ENCODE results near the gene EPS8L1.
"Not testable (repeated sequence)": the region's sequence is repeated elsewhere in the genome, so short reads cannot be mapped to it uniquely, and the experiment has no call there.

The EPS8L1 gene

GRCh38 chr19:55096061-55096701 lies 20.5 kb downstream of the EPS8L1 start:
- DNase-seq = no peak

DNA sequence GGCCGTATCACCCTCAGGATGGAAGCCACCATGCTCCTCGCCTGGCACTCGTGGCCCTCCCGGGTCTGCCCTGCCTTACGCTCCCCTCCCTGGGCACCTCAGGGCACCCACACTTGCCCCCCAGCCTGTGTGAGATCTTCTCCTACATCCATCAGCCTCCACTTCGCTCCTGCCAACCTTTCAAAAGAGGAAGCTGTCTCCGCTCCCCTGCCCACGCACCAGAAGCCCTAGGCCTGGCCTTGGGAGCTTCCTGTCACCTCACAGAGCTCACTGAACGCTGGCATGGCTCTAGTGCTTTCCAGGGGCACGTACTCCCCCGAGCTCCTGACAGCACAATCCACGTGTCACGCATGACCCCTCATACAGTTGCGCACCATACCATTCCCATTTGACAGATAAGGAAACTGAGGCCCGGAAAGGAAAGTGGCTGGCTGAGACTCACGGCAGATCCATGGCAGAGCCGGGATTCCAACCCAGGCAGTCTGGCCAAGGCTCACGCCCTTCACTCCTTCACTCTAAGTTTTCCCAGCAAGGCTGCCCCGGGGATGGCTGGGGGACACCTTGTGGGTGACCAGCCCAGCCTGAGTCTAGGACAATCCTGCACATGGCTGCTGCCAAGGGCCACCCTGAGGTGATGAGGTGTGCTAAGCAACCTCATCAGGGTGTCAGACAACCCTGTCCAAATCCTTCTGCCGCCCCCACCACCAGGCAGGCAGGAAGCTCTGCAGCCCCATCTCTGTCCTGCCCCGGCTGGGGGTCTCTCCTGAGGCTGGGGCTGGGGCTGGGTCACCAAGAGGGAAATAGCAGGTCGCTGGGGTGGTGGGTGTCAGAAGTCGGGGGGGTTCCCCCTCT lies 22.4 kb downstream of the EPS8L1 start:
- DNase-seq = no peak

GRCh38 chr19:55098716-55099556 lies 23.3 kb downstream of the EPS8L1 start:
- no peak for DNase-seq

- no peak for DNase-seq
Observed at GRCh38 chr19:55099557-55100506, 24.2 kb downstream of the EPS8L1 start.

GRCh38 chr19:55101261-55101660 lies 25.6 kb downstream of the EPS8L1 start:
- DNase-seq = no peak

DNA sequence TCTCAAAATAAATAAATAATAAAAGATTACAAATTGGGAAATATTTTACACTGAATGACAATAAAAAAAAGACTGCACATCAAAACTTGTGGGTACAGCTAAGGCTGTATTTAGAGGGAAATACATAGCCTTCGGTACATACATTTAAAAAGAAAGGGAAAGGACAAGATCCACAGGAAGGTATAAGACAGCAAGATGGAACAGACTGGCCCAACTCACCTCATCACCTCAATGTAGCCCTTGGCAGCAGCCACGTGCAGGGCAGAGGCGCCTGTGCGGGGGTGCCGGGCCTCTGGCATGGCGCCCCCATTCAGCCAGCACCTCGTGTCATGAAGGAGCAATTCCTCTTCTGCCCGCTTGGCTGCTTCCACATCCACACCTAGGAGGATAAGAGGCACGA lies 27.5 kb downstream of the EPS8L1 start:
- no peak for DNase-seq

- no peak for DNase-seq
Observed at GRCh38 chr19:55105237-55105636, 29.6 kb downstream of the EPS8L1 start.

DNA sequence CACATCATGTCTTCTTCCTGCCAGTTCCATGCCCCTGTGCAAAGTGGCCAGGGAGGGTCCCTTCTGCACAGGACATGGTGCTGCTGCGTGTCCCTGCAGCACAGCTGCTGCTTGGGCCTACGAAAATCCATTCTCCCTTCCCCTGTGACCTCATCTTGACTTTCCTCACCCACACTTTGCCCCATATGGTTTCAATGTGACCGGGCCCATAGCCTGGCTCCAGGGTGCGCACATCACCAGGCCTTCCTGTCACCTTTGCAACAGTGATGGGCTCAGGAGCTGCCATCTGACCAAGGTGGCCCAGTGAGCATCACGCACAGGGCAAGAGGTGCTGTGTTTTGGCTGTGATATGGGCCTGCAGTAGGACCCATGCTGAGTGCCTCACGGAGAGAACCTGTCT lies 30.9 kb downstream of the EPS8L1 start:
- DNase-seq = no peak

DNA sequence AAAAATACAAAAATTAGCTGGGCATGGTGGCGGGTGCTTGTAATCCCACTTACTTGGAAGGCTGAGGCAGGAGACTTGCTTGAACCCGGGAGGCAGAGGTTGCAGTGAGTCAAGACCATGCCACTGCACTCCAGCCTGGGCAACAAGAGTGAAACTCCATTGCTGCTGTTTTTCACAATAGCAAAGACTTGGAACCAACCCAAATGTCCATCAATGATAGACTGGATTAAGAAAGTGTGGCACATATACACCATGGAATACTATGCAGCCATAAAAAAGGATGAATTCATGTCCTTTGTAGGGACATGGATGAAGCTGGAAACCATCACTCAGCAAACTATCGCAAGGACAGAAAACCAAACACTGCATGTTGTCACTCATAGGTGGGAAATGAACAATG lies 31.6 kb downstream of the EPS8L1 start:
- DNase-seq = not testable (repeated sequence)

- DNase-seq = no peak
Observed at GRCh38 chr19:55109527-55110291, 34.0 kb downstream of the EPS8L1 start.

DNA sequence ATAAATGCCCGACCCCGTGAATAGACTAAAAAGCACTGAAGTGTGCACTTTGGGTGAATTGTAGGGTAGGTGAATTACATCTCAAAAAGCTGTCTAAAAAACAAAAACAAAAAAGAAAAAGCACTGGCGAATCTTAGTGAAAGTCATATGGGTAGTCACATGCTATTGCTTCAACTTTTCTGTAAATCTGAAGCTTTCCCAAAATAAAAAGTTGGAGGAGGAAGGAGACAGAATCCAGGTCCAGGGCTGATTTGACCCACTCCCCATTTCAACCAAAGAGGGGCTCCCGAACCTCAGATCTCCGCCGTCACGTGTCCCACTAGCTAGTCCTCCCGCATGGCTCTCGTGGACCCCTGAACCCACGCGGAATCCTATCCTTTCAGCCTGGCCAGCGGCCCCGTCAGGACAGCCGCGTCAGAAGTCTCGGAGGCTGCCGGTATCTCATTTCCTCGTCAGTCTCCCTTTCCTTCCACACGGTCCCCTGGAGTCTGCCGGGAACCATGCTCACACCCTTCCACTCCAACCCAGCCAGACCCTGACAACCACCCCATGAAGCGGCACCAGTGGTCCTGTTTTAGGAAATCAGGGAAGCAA lies 35.7 kb downstream of the EPS8L1 start:
- DNase-seq = no peak

DNA sequence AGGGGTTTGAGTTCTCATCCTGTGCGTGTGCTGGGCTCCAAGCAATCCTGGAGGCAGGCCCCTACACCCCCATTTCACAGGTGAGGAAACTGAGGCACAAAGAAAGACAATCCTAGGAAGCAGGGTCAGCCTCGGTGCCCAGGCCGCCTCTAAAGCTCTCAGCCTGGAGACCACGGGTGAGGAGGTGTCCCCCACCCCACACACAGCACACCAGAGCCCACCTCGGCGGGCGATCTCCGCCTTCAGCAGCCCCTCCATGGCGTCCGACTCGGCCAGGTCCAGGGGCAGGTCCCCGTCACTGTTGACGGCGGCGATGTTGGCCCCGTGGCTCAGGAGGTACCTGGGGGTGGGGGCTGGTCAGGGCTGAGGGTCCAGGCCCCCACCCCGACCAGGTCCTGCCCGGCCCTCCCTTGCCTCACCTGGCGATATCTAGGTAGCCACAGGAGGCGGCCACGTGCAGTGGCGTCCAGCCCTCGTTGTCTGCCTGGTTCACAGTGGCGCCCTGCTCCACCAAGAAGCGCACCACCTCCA lies 36.6 kb downstream of the EPS8L1 start:
- no peak for DNase-seq

DNA sequence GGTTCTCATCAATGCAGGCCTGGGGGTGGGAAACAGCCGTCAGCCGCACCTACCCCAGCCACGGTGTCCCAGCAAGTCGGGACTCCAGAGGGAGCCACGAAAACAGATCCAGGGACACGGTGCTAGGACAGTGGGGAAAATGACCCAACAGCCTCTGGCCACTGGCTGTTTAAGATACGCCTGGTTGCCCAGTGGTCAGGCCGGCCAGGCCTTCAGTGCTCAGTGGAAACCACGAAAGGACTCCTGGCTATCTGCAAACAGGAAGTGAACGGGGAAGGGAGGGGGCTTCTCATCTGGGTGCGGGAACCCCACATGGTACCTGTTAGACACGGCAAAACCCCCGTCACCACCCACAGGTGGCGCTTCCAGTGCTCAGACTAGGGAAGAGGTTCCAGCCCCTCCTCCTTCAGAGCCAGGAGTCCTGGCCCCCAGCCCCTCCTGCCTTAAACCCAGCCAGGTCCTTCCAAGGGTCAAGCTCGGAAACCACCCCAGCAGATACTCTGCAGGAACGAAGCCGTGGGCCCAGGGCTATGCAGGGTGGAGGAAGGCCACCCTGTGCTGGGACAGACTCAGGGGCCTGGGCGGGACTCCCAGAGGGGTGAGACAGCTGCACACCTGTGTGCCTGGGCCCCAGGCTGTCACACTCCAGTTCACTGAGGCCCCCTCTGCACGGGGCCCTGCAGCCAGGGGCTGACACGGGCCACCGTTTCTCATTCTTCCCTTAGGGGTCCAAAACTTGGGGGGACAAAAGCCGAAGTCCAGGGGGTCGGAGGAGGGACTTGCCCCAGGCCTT lies 37.3 kb downstream of the EPS8L1 start:
- DNase-seq = no peak

DNA sequence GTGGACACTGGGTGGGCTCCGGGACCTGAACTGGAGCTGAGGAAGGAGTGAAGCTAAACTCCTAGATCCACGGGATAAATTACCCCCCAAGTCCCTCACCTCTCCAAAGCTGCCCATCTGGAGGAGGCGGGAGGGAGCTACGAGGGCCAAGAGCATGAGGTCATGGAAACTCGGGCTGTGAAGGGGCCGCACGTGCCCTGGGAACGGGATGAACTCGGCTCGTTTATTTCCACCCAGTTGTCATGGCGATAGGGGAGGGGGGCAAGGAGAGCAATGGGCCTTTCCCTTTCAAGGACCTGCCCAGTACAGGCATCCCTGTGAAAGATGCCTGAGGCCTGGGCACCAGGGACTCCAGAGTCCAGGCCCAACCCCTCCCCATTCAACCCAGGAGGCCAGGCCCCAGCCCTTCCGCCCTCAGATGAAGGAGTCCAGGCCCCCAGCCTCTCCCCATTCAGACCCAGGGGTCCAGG lies 37.9 kb downstream of the EPS8L1 start:
- DNase-seq = no peak

DNA sequence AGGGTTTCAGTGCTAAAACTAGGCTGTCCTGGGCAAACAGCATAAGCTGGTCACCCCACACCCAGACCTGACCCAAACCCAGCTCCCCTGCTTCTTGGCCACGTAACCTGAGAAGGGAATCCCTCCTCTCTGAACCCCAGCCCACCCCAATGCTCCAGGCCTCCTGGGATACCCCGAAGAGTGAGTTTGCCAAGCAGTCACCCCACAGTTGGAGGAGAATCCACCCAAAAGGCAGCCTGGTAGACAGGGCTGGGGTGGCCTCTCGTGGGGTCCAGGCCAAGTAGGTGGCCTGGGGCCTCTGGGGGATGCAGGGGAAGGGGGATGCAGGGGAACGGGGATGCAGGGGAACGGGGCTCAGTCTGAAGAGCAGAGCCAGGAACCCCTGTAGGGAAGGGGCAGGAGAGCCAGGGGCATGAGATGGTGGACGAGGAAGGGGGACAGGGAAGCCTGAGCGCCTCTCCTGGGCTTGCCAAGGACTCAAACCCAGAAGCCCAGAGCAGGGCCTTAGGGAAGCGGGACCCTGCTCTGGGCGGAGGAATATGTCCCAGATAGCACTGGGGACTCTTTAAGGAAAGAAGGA lies 39.0 kb downstream of the EPS8L1 start:
- no peak for DNase-seq

DNA sequence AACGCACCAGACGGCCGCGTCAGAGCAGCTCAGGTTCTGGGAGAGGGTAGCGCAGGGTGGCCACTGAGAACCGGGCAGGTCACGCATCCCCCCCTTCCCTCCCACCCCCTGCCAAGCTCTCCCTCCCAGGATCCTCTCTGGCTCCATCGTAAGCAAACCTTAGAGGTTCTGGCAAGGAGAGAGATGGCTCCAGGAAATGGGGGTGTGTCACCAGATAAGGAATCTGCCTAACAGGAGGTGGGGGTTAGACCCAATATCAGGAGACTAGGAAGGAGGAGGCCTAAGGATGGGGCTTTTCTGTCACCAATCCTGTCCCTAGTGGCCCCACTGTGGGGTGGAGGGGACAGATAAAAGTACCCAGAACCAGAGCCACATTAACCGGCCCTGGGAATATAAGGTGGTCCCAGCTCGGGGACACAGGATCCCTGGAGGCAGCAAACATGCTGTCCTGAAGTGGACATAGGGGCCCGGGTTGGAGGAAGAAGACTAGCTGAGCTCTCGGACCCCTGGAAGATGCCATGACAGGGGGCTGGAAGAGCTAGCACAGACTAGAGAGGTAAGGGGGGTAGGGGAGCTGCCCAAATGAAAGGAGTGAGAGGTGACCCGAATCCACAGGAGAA lies 39.9 kb downstream of the EPS8L1 start:
- no peak for DNase-seq

DNA sequence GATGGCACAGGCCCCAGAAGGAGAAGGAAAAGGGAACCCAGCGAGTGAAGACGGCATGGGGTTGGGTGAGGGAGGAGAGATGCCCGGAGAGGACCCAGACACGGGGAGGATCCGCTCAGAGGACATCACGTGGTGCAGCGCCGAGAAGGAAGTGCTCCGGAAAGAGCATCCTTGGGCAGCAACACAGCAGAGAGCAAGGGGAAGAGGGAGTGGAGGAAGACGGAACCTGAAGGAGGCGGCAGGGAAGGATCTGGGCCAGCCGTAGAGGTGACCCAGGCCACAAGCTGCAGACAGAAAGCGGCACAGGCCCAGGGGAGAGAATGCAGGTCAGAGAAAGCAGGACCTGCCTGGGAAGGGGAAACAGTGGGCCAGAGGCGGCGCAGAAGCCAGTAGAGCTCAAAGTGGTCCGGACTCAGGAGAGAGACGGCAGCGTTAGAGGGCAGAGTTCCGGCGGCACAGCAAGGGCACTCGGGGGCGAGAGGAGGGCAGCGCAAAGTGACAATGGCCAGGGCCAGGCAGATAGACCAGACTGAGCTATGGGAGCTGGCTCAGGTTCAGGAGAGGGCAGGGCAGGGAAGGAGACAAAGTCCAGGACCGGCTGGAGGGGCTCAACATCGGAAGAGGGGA lies 40.7 kb downstream of the EPS8L1 start:
- peak; percentile 21 for DNase-seq

- no peak for DNase-seq
Observed at GRCh38 chr19:55116859-55117662, 41.4 kb downstream of the EPS8L1 start, which contains the start of gene PPP1R12C. Gene PPP1R12C, minus strand, starts transcription at chr19:55117637. Its CDS starts 94 bp downstream, at chr19:55117543.
